ENCODE data around the gene IL3.

The IL3 gene

GRCh38 chr5:132025403-132025971 is 35.0 kb upstream of the IL3 start:
- no peak for DNase-seq (ENCODE audit: low spot score)

GRCh38 chr5:132026516-132027008 is 33.9 kb upstream of the IL3 start:
- no peak for DNase-seq (ENCODE audit: low spot score)

- no peak for DNase-seq (ENCODE audit: low spot score)
Observed at GRCh38 chr5:132027027-132027426, 33.4 kb upstream of the IL3 start.

DNA sequence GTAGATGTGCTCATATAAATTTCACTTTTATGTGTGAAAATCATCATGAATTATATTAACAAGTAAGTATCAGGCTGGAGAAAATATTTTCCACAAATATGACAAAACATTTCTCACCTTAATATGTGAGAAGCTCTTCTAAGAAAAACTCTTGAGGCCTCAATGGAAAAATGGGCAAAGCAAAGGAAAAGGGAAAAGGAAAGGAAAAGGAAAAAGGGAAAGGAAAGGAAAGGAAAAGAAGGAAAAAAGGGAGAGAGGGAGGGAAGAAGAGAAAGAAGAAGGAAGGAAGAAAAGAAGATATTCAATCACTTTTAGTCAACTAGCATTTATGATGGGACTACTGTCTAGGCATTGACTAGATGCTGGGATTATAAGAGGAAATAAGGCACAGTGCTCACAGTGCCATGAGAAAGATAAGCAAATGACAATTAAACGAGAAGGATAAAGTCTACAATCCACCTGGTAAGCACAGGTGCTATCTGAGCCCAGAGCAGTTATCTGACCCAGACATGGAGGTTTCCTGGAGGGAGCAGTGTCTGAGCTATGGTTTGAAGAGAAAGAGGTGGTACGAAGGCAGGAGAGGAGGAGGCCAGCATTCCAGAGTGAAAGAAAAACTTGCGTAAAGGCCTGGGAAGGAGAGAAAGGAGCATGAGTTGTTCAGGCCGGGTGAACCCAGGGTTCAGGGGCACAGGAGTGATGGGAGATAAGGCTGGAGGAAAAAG is 30.7 kb upstream of the IL3 start:
- DNase-seq (ENCODE audit: low spot score) = no peak

GRCh38 chr5:132030610-132031009 is 29.8 kb upstream of the IL3 start:
- no peak for DNase-seq (ENCODE audit: low spot score)

DNA sequence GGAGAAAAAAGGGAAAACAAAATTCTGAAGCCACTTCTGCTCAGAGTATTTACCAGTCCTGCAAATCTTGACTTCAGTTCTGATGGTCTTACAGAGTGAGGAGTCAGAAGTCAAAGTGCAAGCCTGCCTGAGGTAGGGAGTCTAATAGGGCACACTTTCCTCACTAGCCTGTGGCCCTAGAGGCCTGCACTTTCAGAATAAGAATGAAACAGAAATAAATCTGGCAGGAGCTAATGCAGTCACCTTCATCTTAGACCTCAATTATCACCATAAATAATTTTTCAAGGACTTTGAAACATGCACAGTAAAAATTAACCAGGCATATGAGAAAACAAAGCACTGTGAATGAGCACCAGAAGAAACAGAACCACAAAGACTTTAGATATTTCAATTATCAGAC is 28.3 kb upstream of the IL3 start:
- no peak for DNase-seq (ENCODE audit: low spot score)

DNA sequence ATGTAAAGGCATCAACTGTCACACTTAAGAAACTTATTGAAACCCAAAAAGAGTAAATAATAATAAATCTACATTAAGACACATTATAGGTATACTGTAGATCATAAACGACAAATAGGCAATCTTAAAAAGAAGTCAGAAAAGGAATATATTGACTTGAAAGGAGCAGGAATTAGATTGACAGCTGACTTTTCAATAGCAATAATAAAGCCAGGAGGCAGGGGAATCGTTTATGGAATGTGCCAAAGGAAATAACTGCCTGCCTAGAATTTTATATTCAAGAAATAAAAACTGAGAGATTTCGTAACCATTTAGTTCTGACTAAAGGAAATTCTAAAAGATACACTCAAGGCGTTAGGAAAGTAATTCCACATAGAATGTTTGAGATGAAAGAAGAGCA is 27.3 kb upstream of the IL3 start:
- DNase-seq (ENCODE audit: low spot score) = no peak

GRCh38 chr5:132037353-132037752 is 23.1 kb upstream of the IL3 start:
- no peak for DNase-seq (ENCODE audit: low spot score)

- DNase-seq (ENCODE audit: low spot score) = no peak
Observed at GRCh38 chr5:132044207-132044606, 16.2 kb upstream of the IL3 start.

DNA sequence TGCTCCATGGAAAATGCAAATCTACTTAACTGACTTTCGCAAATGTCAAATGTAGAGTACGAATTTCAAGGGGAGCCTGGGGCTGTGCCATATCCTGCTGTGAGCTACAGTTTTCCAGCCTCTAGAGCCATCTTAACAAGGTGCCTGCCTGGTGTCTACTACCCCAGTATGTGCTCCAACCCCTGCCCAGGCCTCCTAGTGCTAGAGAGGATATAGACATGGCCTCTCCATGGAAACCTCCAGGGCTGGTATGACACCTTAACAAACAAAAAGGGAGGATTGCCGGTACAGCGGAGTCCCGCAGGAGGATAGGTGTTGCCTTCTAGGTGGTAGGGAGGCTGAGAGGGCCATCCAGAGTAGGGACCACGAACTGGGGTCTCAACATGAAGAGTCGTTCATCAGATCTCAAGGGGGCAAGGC is 13.6 kb upstream of the IL3 start:
- no peak for DNase-seq (ENCODE audit: low spot score)

DNA sequence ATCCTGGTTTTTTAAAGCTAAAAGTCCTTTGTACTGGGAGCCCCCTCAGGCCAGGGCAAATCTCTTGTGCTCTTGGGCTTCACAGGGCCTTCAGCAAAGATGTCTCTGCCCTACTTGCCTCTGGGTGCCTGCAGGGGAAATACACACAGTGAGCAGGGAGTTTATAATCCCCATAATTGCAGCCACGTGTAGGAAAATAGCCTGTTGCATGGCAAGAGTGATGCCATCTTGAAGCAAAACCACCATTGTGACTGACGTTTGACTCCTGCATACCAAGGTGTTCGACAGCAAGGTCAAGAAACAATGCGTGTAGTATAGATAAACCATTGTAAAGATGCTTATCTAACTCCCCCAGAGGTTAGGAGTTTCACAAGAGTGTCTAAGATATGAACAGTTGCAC is 11.4 kb upstream of the IL3 start:
- DNase-seq (ENCODE audit: low spot score) = no peak

- DNase-seq (ENCODE audit: low spot score) = no peak
Observed at GRCh38 chr5:132049559-132049958, 10.9 kb upstream of the IL3 start.

DNA sequence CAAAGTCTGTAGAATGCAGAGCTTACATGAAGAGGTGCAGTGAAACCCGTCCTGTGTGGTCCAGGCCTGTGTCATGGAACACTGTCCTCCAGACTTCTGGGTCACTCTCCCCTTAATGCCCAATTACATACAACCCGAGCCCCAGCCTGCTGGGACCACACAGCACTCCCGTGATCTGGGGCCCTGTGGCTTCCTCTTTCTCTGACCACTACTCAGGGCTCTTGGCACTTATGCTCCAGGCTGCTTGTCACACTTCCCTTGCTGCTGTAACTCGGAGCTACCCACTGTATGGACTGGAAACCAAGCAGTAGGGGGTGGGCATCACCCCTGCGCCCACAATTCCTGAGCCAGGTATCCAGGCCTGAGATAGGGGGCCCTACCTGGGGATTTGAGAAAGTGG is 10.3 kb upstream of the IL3 start:
- no peak for DNase-seq (ENCODE audit: low spot score)

DNA sequence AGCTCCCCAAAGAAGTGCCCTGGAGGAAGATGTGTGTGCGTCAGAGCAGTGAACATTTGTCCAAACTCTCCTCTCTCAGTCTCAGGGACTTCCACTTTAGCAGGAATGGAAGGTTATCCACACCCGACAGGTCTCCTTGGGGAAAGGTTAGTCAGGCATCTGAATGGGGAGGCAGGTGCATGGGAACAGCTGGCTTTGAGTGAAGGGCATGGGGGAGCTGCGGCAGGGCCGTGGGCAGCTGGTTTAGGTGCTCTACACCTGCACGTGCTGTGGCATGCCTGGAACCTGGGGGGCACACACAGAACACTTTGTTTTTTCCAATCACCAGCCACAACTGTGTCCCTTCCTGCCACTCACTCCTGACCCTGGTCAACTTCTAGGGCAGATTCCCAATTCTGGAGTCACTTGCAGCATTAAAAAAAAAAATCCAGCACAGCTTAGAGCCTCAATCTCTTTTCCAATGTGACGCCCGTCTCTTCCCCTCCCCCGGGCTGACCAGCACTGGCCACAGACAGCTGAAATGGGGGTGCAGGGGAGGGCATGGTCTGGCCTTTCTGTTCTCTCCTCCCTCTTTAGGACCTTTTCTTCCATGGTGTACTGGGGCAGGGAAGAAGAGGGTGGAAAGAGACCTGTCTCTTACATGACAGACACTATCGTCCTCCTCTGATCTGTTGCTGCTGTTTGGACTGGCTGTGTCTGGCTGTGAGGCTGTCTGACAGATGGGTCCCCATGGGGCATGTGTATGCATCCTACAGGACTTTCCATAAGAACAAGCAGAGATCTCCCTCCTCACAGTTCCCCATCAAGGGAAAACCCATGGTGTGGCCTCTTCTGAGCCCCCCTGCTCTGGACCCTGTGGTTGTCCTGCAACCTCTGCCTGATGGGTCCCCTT is 9.5 kb upstream of the IL3 start:
- DNase-seq (ENCODE audit: low spot score) = no peak

GRCh38 chr5:132052520-132052919 is 7.9 kb upstream of the IL3 start:
- DNase-seq (ENCODE audit: low spot score) = no peak

DNA sequence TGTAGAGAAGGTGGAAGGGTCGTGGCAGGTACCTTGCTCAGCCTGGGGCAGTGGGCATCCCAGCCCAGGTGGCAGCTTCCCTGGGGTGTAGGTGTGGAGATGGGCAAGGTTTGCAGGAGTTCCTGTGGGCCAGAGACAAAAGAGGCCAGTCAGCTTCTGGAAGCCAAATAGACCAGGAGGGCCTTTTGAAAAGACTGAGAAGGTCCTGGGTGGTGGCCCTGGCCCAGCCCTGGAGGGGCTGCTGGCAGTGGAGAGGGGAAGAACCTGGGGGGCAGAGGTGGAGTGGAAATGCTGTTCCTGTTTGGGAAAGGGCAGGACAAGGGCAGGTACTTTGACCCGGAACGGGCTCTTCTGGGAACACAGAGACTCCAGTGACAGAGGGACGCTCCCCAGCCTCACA is 7.0 kb upstream of the IL3 start:
- DNase-seq (ENCODE audit: low spot score) = no peak

GRCh38 chr5:132054031-132054696 is 6.3 kb upstream of the IL3 start:
- DNase-seq (ENCODE audit: low spot score) = no peak

- DNase-seq (ENCODE audit: low spot score) = no peak
Observed at GRCh38 chr5:132054697-132055440, 5.6 kb upstream of the IL3 start.

GRCh38 chr5:132055441-132055807 is 5.0 kb upstream of the IL3 start:
- no peak for DNase-seq (ENCODE audit: low spot score)

DNA sequence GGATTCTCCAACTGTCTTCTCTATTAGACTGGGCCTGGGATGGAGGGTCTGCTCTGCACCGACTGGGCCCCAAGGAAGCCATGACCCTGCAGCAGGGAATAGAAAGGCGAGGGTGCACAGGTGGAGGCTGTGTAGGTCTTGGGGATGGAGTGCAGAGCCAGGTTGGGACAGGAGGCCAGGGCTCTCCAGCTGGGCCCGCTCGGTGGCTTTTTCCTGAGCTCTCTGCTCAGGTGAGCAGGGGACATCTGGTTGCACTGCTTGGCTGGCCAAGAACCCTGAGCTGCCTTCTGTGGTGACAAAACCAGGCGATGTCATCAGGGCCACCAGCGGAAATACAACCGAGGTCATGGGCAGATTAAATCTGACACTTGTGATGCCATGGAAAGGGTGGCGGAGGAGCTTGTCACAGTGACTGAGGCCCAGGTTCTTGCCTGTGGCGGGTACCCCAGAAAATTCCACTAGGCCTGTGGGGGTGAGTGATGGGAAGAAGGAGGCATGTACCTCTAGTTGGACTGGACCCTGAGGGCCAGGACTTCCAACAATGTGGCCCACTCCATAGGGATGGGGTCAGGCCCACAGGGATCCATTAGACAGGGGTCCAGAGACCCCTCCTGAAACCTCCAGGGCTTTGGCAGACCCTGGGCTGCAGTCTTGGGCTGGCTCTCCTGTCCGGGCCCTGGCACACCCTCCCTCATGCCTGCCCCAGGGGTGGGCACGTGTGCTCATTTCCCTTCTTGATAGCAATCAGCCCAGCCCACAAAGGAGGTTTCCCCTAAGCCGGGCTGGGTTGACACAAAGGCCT is 4.4 kb upstream of the IL3 start:
- no peak for DNase-seq (ENCODE audit: low spot score)

Data from HuH-7 (cell line).